Thyroid gland (tissue), 4 donors: ENCODE data around the gene EIF4E3.

Experiments used
- CTCF ChIP-seq, 6 experiments: fragments of 200-600 bp in 3 of 6; fragments of 450-650 bp in 3 of 6; sonication (generic) in 3 of 6; IDR thresholded peaks; one replicate each; pipeline ENCODE4 v1.5.1; 2016 to 2019; ENCODE audit warnings: antibody characterized with exemption in 6 of 6, mild to moderate bottlenecking in 2 of 6, inconsistent platforms in 1 of 6, moderate library complexity in 1 of 6
- POLR2A ChIP-seq, 2 donors: fragments of 450-650 bp; IDR thresholded peaks; one replicate each; pipeline ENCODE4 v1.6.1; 2017; ENCODE audit warnings: antibody characterized with exemption in 2 of 2, mild to moderate bottlenecking in 2 of 2, moderate library complexity in 1 of 2

GRCh38 chr3:71649757-71650156 lies 75.4 kb downstream of the EIF4E3 start:
- TF ChIP-seq CTCF (IDR thresholded peaks at IDR 0.05) (no peak), POLR2A (IDR thresholded peaks at IDR 0.05) (no peak)
